GM19099 (cell line): ENCODE results near the gene WDR91.

Experiments used
- POLR2A ChIP-seq: IDR thresholded peaks from 3 replicates; pipeline ENCODE4 v1.6.1; 2011; ENCODE audit warnings: low read depth; ENCODE audit not compliant: insufficient read length; ENCODE audit errors: extremely low read depth

WDR91 gene

GRCh38 chr7:135147899-135148721 lies 63.2 kb downstream of the WDR91 start, which contains the start of gene TMEM140:
TSS of gene TMEM140 (plus strand) at chr7:135148072. CDS start at chr7:135164442, 16,370 bp downstream.
- peak; percentile 67 for TF ChIP-seq POLR2A

GRCh38 chr7:135147341-135147898 lies 63.9 kb downstream of the WDR91 start:
- TF ChIP-seq POLR2A = no peak

DNA sequence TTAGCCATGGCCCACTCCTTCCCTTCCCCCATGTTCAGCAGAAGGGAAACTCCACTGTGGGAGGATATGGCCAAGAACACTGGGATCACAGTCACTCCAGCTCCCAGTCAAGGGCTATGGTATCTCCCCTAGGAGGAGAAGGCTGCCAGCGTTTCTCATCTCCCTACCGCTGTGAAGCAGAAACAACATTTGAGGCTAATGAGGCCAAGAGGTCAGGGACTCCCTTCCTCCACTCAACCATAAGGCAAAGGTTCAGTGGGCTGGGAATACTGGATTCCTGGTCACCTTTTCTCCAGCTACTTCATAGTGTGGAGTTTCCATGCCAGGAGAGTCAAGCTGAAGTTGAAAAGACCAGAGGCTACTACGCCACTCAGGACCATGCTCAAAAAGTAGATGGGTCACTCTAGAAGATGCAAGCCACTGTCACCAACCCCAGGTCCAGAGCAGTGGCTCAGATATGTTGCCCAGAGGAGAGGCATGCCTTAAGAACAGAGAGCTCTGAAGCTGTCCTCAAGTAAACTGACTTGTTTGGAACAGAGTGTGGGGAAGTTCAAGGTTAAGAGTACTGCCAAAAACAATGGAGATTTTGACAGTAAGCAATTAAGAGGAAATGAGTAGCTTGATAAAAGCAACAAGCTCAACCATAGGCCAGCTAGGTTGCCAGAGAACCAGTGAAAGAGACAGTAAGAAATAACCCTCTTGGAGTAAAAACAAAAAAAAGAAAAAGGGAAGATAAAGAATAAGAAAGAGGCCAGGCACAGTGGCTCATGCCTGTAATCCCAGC lies 67.2 kb downstream of the WDR91 start:
- TF ChIP-seq POLR2A = no peak
